GM18526 (cell line): ENCODE measurements around the gene XRCC4.

Source experiments
- POLR2A ChIP-seq: IDR thresholded peaks from 3 replicates; pipeline ENCODE4 v1.6.1; 2011; ENCODE audit not compliant: insufficient read length; ENCODE audit errors: extremely low read depth

The XRCC4 gene

DNA sequence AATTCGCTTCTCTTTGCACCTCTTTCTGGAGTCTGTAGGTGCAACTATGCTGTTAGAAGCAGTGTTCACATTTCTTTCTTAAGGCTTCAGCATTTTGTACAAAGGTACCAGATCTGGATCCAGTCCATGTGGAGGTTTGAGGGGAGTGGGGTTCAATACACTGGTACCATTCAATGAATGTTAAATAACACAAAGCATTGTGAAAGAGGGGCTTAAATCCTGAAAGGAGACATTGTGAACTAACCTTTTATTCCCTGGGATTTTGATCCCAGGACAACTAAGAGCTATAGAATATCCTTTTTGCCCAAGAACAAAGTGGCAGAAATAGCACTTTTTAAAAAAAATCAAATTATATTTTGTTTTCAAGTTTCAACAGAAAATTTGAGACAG is 286.5 kb downstream of the XRCC4 start:
- no peak for TF ChIP-seq POLR2A

DNA sequence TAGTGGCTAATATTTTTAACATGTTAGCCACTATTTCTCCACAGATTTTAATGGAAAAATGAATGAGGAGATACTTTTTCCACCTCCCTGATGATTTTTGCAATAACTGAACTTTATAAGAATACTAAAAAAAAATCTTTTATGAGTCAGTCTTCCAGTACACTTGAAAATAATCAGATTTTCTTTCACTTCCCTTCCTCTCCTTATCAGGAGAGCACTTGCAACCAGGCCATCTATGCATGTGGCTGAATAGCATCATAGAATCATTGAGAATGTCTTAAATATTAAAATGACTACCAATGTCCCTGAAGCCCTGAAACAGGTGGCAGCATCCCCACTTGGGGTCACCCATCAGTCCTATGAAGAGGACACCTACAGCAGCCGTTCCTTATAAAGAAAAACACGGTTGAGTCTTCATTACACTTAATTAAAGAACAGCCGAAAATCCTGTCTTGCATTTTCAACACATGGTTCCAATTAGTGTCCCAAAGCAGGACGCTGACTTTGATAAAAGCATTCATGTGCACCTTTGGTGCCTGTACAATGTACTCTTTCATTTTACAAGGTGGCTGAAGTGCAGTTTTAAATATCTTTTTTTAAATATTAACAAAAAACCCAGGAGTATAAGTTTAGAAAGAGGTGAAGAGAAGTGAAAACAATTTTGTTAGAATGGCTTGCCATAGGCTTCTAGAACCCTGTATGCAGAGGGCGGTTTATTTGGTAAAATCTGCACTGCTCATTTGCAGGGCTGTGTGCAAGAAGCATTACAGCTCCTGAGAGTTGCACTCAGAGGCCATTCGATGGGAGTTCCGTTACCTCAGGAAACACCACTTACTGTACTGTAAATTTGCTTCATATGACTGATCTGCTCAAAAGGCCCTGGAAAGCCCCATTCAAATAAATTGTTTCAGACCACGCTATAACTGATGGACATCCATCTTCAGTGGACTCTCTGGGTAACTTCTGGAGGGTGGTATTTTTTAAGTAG is 287.3 kb downstream of the XRCC4 start:
- TF ChIP-seq POLR2A, result no peak

DNA sequence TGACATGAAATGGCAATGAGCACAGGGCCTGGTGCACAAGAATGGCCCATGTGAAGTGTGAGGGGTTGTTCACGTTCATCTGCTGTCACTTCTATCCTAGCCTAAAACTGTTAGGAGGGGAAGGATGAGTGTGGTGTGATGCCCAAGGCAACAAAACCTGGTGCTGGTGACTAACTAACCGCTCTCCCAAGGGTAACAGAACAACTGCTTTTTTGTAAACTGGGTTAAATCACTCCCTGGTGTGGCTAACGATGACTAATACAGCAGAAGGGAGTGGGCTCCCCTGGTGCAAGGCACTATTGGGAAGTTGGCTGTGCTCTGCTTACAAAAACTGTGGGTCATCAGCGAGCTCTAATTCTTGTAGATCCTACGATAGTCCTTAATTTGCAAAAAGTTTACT is 291.0 kb downstream of the XRCC4 start:
- no peak for TF ChIP-seq POLR2A

DNA sequence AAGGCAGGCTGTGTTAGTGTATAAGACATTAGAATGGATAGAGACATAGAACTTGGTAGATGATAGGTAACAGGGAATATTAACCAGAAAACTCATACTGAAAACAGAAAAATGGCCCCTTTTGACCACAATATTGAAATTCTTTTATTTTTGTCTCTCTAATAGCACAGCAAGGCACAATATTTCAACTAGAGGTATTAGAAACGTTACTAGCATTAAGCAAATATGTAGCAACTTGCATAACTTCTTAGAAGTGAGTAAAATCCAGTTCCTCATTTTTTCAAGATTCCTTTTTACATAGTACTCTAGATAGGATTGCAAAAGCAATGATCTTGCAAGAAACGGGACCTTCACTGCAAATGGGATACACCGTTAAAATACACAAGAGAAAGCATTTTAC is 291.5 kb downstream of the XRCC4 start:
- TF ChIP-seq POLR2A, result no peak

DNA sequence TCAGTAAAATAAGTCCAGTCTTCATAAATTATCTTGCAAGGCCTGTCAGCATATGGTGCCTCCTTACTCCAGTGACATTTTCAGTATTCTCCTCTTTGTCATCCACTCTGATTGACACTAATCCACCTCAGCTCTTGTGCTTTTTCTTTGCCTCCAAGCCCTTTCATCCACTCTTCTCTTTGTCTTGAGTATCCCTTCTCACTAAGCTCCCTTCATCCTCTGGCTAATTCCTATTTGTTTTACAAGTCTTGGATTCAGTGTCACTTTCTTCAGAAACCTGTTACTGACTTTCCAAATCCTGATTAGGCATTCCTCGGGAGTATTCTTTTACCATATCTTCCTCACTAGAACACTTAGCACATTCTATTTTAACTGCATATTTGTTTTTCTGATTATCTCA is 293.6 kb downstream of the XRCC4 start:
- no peak for TF ChIP-seq POLR2A

DNA sequence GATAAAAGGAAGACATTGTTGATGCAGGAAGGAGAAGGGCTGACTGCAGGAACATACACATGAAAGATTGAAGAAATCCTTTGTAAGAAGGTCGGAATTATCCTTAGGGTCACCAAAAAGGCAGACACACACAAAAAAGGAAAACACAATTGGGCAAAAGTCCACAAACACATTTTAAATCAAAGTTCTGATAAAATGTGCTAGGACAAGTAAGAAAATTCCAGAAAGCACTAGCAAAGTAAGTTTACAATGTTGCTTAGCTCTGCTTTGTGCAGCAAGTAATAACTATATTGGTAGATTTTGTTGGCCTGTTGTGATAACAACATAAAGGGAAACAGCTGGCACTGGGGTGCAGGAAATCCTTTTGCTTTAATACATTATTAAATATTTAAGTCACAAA is 294.4 kb downstream of the XRCC4 start:
- no peak for TF ChIP-seq POLR2A

DNA sequence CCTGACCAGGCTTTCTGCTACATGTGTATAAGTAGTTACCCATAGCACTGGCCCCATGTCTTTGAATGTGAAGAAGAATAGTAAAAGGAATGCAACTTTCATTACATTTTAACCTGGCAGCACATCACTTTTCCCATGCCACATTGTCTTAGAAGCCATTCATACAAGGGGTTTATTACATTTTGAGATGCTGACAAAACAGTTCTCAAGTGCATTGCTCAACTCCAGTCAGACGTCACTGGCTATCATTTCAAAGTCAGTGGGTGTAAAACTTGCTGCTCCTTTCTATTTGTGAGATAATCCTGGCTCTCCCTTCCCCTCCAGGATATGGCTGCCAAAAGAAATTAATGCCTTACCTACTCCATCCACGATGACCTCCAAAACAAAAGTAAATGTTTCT is 297.2 kb downstream of the XRCC4 start:
- TF ChIP-seq POLR2A, result no peak

DNA sequence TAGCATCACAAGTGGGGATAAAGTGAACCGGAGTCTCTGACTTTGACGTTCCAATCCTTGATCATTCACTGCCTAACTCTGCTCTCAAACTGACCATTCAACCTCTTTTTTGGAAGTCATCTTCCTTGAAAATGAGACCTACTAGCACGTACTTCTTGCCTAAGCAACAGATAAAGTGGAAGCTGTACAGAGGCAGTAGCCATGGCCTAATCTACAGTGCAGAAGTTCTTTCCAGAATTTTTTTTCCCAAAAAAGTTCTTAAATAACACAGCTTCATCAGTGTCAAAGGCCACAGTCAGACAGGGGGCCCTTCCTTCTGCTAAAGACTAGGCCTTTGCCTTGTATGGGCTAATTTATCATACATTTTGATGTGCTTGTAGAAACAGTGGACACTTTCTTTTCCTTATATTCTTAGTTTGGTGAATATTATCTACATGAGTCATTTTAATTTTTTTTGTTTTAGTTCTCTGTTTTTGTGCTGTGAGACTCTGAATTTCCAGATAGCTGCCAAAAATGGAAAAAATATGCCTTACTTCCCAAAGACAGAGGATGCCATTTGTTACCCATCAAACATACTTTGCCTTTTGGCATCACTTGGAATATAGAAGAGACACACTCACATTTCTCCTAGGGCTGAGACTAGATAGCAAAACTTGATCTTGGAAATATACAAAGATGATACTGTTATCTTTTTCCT is 297.9 kb downstream of the XRCC4 start:
- no peak for TF ChIP-seq POLR2A

DNA sequence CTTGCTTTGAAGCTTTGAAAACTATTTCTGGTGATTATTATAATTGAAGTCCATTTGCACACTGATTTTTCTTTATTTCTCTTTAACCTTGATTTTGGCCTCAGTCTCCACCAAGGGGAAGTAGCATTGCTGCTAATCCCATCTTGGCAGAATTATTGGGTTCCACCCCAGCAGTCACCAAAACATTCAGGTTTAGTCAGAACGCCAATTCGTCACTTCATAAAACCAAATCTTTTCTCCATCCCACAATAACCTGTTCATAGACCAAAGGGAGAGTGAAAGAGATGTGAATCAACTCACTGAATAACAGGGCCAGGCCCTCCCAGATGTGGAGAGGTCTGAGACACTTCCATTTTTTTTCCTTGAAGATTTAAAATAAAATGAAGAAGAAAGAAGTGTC is 299.1 kb downstream of the XRCC4 start:
- no peak for TF ChIP-seq POLR2A

DNA sequence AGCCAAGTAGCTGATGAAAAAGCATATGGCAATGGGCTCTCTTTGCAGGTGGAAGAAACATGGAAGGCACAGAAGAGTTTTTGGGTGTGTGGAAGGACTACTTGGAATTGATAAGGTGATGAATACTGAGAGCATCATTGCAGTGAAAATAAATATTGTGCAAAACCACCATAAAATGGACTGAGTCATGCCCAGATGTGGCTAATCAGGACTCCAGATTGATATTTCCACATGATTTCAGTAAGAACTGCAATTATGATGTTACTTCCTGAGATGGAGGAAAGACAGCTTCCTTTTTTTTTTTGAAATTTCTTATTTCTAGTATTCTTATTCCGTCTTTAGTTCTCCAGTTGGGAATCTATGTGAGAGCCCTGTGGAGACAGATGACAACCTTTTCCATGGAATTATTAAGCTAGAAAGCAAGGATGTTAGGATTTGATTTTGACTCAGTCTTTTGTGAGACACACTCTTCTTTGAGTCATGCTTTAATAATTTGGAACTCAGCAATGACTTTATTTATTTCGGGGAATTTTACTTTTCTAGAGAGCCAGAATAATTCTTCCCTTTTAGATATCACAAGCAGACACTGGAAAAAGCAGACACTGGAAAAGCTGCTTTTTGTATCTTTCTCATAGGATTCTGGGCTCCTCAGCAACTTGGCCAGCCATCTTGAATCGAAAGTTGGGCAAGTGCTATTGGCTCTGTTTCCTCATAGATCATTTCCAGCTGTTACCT is 300.0 kb downstream of the XRCC4 start:
- no peak for TF ChIP-seq POLR2A

DNA sequence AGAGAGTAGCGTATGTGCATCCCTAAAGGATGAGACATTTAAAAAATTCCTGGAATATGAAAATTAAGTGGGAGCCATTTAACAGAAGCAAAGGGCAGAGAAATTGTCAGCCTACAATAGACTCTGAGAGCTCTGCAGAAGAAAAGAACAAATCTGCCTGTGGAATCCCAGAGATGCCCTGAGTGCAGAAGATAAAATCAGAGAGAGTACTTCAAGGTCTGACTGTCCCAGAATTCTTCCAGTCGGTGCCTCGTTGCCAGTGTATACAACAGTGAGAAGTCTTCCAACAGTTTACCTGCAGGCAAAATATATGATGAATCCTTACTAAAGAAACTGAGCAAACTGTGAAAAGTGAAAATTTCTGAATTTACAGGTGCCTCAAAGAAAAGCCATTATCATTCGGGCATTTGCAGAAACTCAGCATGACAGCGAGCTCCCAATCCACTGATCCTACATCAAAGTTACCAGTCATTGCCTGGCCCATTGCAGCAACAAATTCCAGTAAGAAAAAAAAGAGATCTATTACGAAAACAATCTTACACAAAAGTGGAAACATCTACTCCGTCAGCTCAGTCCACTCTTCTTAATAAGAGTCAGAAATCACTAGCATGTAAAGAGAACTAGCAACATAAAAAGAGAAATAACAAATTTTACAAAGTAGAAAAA is 301.4 kb downstream of the XRCC4 start:
- no peak for TF ChIP-seq POLR2A

DNA sequence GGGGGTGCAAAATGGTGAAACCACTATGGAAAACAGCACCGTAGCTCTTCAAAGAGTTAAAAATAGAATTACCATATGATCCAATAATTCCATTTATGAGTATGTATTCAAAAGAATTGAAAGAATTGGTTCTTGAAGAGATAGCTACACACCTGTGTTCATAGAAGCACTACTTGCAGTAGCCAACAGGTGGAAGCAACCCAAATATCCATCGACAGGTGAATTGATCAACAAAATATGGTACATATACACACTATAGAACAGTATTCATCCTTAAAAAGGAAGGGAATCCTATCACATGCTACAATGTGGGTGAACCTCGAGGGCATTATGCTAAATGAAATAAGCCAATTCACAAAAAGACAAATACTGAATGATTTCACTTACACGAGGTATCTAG is 308.5 kb downstream of the XRCC4 start:
- TF ChIP-seq POLR2A, result no peak

DNA sequence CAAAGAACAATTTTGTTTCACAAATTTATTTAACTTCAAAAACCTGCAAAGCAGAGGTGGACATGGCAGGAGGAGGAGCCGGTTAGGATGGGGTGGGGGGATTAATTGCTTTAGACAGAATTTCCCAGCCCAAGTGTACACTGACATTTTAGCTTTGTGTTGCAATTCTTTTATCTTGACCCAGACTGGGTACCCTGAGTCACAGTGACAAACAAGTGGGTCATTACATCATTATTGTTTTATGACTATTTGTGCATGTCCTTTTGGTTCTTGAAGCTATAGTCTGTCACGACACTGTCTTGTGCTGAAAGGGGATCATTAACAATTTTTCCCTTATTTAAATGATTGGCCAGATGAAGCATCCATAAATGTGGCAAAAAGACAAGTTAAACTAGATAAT is 309.7 kb downstream of the XRCC4 start:
- no peak for TF ChIP-seq POLR2A

DNA sequence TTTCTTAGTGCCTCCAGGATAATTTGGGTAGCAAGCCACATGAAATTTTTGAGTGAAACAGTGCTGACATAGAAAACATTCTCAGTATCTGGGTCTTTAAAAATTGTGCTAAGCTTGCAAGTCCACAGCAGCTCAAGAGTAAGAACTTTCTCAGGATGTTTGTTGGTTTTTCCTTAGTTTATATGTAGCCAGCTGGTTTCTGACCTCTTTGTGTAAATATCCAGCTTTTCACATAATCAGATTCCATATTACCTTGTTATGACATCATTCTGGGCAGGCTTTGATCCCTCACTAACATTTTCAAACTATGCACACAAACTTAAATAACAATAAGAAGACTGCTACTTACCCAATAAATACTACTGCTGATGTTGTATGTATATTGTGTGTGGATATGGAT is 311.3 kb downstream of the XRCC4 start:
- no peak for TF ChIP-seq POLR2A
